HL-60 (cell line): ENCODE results near the gene TMEM273.

Source experiments
- POLR2AphosphoS5 ChIP-seq: IDR thresholded peaks from 2 replicates; pipeline ENCODE4 v1.6.1; 2012; ENCODE audit warnings: low read depth
- SPI1 ChIP-seq: IDR thresholded peaks from 2 replicates; pipeline ENCODE4 v1.6.1; 2012; ENCODE audit warnings: low read depth, mild to moderate bottlenecking, borderline replicate concordance
- TF ChIP-seq, protein P1 (sequence below): IDR thresholded peaks from one replicate; pipeline ENCODE4 v1.5.1; 2011; ENCODE audit warnings: low read length, control low read depth, inconsistent platforms; ENCODE audit not compliant: insufficient read depth

DNA sequence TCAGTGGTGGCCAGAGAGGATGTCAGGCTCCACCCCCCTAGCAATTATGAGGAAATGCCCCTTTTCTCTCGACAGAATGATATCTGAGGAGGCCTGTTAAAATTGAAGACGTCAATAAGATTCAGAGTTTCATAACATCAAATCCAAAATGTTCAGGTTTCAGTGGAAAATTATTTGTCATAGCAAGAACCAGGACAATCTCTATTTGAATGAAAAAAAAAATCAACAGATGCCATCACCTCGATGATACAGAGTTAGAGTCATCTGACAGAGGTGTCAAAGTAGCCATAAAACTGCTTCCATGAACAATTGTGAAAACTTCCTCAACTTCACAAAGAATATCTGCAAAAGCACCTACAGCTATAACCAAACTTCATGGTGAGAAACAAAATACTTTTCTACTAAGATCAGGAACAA, 7.7 kb downstream of the TMEM273 start:
- TF ChIP-seq, protein P1, sequence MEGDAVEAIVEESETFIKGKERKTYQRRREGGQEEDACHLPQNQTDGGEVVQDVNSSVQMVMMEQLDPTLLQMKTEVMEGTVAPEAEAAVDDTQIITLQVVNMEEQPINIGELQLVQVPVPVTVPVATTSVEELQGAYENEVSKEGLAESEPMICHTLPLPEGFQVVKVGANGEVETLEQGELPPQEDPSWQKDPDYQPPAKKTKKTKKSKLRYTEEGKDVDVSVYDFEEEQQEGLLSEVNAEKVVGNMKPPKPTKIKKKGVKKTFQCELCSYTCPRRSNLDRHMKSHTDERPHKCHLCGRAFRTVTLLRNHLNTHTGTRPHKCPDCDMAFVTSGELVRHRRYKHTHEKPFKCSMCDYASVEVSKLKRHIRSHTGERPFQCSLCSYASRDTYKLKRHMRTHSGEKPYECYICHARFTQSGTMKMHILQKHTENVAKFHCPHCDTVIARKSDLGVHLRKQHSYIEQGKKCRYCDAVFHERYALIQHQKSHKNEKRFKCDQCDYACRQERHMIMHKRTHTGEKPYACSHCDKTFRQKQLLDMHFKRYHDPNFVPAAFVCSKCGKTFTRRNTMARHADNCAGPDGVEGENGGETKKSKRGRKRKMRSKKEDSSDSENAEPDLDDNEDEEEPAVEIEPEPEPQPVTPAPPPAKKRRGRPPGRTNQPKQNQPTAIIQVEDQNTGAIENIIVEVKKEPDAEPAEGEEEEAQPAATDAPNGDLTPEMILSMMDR, result no peak
- TF ChIP-seq SPI1 (no peak), POLR2AphosphoS5 (no peak)
